GM19438 (cell line): ENCODE data around the gene CCL16.
"Not testable (repeated sequence)": the region's sequence is repeated elsewhere in the genome, so short reads cannot be mapped to it uniquely, and the experiment has no call there.

Experiments used
- ATAC-seq: cut with Tn5 transposase; IDR thresholded peaks from one replicate; pipeline ENCODE4 v1.9.1; 2021; ENCODE audit warnings: low read depth; ENCODE audit not compliant: unreplicated experiment

The CCL16 gene

DNA sequence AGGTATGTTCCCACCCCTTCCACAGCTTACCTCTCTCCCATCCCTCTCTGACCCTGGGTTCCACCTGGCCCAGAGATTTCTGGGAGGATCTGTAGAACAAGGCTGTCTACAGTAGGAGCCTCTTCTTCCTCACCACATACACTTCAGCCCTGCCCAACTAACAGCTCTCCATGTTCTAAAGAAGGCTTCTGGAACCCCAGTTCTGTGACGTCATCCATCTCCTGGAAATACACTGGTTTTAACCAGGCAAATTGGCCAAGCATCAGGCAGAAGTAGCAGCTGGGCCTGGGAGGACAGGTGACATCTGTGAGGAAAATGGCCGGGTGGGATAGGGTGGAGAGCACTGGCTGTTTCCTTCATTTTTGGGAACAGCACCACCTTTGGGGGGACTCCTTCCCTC is 37.8 kb downstream of the CCL16 start, which contains the start of gene LYZL6:
LYZL6 (minus strand) TSS at position 177 of the 400 bp plus-strand sequence. CDS start 4,357 bp downstream, outside the sequence.
- no peak for ATAC-seq

DNA sequence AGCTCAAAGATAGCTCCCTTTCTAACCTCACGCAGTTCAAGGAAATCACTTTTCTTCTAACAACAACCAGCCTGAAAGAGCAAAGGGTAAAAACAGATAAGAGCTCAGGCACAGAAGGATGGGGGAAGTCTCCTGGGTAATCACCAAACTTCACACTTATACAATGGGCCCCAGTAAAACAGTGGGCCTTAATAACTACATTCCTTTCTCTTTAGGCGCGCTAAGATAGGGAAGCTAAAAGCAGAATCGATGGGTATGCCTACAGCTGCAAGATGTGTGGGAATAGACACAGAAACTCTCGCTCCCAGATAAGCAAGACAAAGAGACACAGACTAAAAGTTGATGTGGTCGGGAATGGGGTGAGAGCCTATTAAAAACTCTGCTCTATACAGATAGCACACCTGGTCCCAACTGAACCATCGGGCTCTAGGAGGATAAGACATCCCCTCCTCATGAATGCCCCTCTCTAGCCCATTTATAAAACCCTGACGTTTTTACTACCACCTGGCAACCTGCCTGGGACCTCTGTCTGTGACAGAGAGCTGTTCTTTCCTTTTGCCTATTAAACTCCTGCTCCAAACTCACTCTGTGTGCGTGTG is 38.6 kb downstream of the CCL16 start:
- no peak for ATAC-seq

DNA sequence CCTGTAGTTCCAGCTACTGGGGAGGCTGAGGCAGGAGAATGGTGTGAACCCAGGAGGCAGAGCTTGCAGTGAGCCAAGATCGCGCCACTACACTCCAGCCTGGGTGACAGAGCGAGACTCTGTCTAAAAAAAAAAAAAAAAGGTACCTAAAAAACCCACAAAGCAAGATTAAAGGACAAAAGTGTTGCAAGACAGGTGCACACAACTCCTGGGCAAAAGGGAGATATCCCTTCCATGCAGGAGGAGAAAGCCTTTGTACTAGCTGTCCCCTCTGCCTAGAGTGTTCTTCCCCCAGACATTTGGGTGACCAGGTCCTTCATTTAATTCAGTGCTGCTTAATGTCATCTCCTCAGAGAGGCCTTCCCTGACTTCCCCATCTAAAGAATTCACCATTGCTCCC is 42.8 kb downstream of the CCL16 start:
- not testable (repeated sequence) for ATAC-seq

DNA sequence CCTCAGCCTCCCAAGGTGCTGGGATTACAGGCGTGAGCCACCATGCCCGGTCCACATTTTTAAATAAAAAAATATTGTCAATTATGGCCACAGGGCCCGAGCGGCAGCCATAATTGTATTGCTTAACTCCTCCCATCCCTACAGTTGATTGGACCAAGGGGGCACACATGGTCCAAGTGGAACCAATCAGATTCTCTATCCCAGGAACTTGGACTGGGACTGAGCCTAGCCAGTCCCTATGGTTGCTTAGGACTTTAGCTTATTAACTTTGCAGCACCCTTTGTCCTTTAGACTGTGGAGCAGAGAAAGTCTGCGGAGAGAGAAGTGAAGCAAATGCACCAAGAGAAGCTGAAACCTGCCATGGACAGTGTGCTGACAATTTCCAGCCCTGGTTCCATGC is 45.2 kb downstream of the CCL16 start:
- no peak for ATAC-seq

DNA sequence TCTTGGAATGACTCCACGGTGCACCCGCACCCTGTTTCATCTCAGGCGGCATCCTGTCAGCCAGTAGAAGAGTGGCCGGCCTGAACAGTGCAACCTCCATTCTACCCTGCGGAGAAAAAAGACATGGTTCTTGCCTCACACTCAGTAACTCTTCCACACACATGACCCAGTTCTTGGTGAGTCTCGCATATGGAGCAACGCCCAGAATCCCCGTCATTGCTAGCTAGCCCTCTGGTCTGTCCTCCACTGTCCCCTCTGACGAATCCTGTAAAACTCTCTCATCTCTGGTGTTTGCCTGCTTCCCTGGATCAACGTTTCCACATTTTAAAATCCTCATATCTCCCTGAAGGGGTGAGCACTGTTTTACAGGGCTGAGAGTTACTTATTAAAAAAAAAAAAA is 46.5 kb downstream of the CCL16 start:
- no peak for ATAC-seq

DNA sequence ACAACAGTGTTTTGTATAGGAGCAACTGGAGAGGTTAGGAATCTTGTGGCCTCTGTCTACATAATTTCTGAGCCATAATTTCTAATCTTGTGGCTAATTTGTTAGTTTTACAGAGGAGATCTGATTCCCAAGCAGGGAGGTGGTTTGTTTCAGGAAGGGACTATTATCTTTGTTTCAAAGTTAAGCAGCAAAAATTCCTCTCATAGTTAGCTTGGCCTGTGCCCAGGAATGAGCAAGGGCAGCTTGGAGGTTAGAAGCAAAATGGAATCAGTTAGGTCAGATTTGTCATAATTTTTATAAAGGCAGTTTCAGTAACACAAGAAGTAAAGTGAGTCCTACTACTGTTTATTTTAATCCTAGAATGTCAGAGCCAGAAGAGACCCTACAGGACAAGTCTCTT is 48.7 kb downstream of the CCL16 start:
- no peak for ATAC-seq

DNA sequence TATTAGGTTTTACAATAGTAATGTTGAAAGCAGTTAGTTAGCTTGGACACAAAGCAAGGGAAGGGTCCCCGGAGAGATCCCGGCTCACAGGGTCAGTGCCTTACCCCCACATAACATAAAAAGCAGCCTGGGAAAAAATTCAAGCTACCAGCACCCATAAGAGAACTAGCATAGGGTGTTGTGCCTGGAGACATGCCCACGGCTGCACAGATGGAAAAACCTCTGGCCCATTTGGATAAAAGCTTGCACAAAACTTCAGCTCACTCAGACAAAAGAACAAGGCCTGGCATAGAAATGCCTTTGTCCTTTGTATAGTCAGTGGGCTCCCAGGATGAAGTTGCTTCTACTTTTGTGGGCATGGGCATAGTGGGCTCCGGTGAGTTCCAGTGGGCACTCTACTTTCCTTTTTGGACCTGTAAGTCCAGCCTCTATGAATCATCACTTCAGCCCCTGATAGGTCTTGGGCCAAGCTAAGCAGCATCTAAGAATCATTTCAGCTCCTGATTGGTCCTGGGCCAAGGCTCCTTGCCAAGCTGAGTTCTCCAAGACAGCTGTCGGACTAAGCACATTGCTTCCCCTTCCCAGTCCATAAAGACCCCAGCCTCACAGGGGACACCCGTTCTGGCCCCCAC is 49.4 kb downstream of the CCL16 start:
- no peak for ATAC-seq

DNA sequence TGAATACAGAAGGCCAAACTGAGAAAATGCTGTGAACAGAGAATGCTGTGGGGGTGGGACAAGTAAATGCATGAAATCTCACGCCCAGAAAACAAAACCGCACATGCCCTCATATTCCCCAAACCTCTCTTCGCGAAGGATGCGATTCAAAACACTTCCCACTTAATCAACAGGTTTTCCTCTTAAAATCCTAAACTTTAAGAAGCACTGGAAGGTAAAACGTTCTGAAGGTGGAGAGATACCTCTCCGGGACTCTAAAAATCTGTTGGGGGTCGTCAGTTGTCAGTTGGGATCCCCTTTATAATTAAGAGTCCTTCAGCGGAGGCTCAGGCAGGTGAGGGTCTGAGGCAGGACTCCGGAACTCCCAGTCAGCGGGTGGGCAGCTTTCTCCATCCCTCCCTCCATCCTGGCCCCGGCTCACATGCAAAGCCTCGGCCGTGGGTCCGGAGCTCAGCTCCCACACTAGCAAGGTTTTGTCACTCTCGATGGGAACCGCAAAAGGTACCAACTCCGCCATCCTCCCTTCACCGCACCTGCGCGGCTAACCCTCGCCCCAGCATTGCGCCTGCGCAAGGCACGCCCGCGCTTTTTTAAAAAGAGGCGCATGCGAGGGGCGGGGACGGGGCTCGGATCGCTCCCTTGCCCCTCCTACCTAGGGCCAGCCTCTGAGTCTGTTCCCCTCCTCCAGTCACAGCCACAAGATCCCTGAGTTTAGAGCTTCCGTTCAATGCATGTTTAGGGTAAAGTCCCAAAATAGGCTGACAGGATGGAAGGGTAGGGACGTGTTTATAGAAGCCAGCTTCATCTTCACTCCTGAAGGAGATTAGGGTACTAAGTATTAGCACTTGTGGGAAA is 50.9 kb downstream of the CCL16 start, which contains the start of gene RDM1:
RDM1 (minus strand) TSS at position 563 of the 855 bp plus-strand sequence; CDS start at position 517, 46 bp downstream.
- peak; percentile 78 for ATAC-seq

DNA sequence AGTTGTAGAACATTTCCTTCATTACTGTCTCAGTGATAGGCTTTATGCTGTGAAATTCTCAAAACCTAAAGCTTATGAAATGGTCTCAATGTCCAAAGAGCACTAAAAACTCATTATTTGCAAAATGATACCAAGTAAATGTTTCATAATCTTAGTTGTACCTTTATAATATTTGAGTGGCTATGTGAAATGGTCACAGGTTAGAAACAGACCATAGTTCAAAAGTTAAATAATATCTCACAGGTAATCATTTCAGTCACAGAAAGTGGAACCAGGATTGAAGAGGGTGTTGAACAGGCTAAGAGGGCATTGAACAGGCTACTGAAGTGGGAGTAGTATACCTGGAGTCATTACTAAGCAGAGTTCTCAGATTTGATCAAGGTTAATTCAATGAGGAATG is 53.6 kb downstream of the CCL16 start:
- no peak for ATAC-seq
